Endothelial cell (in vitro differentiated cells): ENCODE measurements around the gene DEK. TPM values are rescaled to one million over a fixed set of nuclear protein-coding genes. Genes with fewer than 3 reads are reported as not detected.

ENCODE experiments used
- DNase-seq: peaks from one replicate; pipeline ENCODE4 v3.0.0; 2021; ENCODE audit warnings: low spot score
- H3K27ac Mint-ChIP-seq: one replicate; pipeline ENCODE4 v1.8.0; 2021; ENCODE audit warnings: mixed read lengths, inconsistent platforms; ENCODE audit not compliant: unreplicated experiment
- H3K27me3 Mint-ChIP-seq: one replicate; pipeline ENCODE4 v1.8.0; 2021; ENCODE audit warnings: mild to moderate bottlenecking, moderate library complexity, mixed read lengths, inconsistent platforms; ENCODE audit not compliant: unreplicated experiment
- H3K36me3 Mint-ChIP-seq: one replicate; pipeline ENCODE4 v1.8.0; 2021; ENCODE audit warnings: mild to moderate bottlenecking, low read depth, mixed read lengths, inconsistent platforms; ENCODE audit not compliant: unreplicated experiment
- H3K4me1 Mint-ChIP-seq: one replicate; pipeline ENCODE4 v1.8.0; 2021; ENCODE audit warnings: mild to moderate bottlenecking, mixed read lengths, inconsistent platforms; ENCODE audit not compliant: unreplicated experiment
- H3K4me3 Mint-ChIP-seq: one replicate; pipeline ENCODE4 v1.8.0; 2021; ENCODE audit warnings: mild to moderate bottlenecking, mixed read lengths, inconsistent platforms; ENCODE audit not compliant: unreplicated experiment
- H3K9me3 Mint-ChIP-seq: one replicate; pipeline ENCODE4 v1.8.0; 2021; ENCODE audit warnings: mixed read lengths, inconsistent platforms; ENCODE audit not compliant: unreplicated experiment
- CTCF ChIP-seq: fragments of 200-600 bp; sonication (generic); IDR thresholded peaks from one replicate; pipeline ENCODE4 v1.5.0; 2021; ENCODE audit warnings: antibody characterized with exemption; ENCODE audit not compliant: unreplicated experiment
- total RNA-seq: library from RNA; stranded (reverse); fragmentation: NEBNext Ultra II Directional; extraction: Animal tissue kit (Norgen Biotek cat#: 25700); gene quantifications from one replicate; pipeline ENCODE4 v1.2.1, GENCODE V29; 2021; ENCODE audit not compliant: unreplicated experiment

The DEK gene
- total RNA-seq, 1 donor from 2014 or later: 61.2 TPM

- Mint-ChIP-seq H3K36me3 (no peaks in the 10 kb centered on the region), H3K27ac (no peak overlapping the region), H3K4me1 (no peaks in the 10 kb centered on the region), H3K9me3 (no peaks in the 10 kb centered on the region), H3K27me3 (no peaks in the 10 kb centered on the region), H3K4me3 (no peak overlapping the region)
- TF ChIP-seq CTCF: no peak
- DNase-seq: no peak
Observed at GRCh38 chr6:18284261-18284660, 19.9 kb upstream of the DEK start.

DNA sequence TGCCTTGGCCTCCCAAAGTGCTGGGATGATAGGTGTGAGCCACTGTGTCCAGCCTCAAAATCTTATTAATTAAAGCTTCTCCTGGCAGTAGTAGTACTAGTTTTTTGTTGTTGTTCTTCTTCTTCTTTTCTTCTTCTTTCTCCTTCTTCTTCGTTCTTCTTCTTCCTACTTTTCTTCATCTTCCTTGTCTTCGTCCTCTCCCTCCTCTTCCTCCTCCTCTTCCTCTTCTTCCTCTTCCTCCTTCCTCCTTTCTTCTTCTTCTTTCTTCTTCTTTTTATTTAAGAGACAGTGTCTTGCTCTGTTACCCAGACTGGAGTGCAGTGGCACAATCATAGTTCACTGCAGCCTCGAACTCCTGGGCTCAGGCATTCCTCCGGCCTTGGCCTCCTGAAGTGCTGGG is 17.2 kb upstream of the DEK start:
- Mint-ChIP-seq H3K4me3 (no peak overlapping the region), H3K27me3 (peaks cover 4% of the 10 kb centered on the region), H3K4me1 (peaks cover 5% of the 10 kb centered on the region), H3K36me3 (no peaks in the 10 kb centered on the region), H3K9me3 (no peaks in the 10 kb centered on the region), H3K27ac (no peak overlapping the region)
- no peak for TF ChIP-seq CTCF
- no peak for DNase-seq

DNA sequence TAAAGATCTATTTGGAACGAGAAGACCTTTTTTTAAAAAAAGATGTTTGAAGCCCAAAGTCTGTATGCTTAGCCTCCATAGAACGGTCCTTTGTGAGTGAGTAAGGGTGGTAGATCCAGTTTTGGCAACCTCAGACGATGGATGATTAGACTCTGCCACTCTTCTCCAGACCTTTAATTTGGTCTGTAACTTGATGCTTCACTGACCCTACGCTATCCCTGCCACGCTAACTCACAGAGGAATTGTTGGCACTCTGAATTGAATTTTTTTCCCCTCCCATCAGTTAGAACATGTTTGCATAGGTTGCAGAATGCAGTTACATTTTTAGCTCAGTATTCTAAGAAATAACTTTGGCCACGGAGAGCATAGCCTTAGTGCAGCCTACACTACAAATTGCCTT is 15.8 kb upstream of the DEK start:
- Mint-ChIP-seq H3K27me3 (peaks cover 10% of the 10 kb centered on the region), H3K9me3 (no peaks in the 10 kb centered on the region), H3K4me3 (no peak overlapping the region), H3K4me1 (peaks cover 5% of the 10 kb centered on the region), H3K36me3 (no peaks in the 10 kb centered on the region), H3K27ac (no peak overlapping the region)
- DNase-seq: no peak
- TF ChIP-seq CTCF: no peak

DNA sequence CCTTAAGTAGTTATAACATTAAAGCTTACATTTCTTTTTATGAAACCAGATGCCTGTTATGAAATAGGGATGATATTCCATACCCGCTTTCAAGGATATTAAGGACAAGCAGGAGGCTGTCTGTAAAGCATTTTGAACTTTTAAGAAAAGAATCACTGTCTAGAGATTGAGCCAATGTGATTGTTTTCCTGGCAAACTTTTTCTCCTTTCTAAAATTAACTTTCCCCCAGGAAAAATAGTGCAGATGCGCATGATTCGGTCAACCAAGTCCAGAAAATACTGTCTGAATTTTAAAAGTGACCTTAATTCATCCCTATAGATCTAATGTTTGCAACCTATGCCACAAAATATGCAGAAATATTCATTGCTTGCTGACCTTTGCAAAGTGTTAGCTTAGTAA is 15.1 kb upstream of the DEK start:
- TF ChIP-seq CTCF: no peak
- Mint-ChIP-seq H3K36me3 (no peaks in the 10 kb centered on the region), H3K4me1 (peaks cover 5% of the 10 kb centered on the region), H3K27me3 (peaks cover 10% of the 10 kb centered on the region), H3K4me3 (no peak overlapping the region), H3K9me3 (no peaks in the 10 kb centered on the region), H3K27ac (no peak overlapping the region)
- no peak for DNase-seq

DNA sequence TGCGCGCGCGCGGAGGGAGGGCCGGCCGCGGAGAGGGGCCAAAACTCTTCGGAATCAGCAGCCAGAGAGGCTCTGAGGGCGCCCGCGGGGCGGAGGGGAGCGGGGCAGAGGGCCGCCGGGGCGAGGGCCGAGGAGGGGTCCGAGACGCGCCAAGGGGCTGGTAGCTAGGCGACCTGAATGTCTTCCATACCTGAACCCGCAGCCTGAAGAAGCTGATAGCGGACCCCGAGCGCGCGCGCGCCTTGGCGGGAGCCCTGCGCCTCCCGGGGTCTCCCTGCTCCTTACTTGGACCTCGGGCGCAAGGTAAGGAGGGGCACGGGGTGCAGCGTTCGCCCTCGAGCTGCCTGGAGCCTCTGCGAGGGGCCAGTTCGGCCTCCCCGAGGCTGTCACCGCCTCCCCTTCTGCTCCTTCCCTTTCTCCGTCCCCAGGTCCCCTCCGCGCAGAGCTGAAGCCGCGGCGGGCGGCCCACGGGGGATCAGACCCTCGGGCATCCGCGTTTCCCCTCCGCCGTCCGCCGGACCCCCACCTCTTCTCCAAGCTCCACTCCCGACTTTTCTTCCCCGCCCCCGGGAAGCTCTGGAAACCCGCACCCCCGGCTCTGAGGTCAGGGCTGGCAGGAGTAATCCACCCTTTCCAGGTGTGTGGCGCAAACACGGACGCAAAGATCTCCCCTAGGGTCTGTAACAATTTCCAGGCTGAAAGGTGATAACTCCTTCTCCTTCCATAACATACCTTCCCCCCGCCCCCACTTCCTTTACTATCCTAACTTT is 13.1 kb upstream of the DEK start:
- H3K27ac Mint-ChIP-seq: no peak overlapping the region
- TF ChIP-seq CTCF: no peak

More for the DNA sequence above, 13.1 kb upstream of the DEK start:
- Mint-ChIP-seq H3K4me3 (peak overlapping the region; percentile 91), H3K36me3 (no peaks in the 10 kb centered on the region), H3K9me3 (no peaks in the 10 kb centered on the region), H3K4me1 (peaks cover 5% of the 10 kb centered on the region), H3K27me3 (peaks cover 10% of the 10 kb centered on the region)
- peak; percentile 19 for DNase-seq
